GM19328 (cell line): ENCODE data around the gene PXK.
"Not testable (repeated sequence)": the region's sequence is repeated elsewhere in the genome, so short reads cannot be mapped to it uniquely, and the experiment has no call there.

Experiments used
- ATAC-seq: cut with Tn5 transposase; IDR thresholded peaks from one replicate; pipeline ENCODE4 v1.9.1; 2021; ENCODE audit warnings: mild to moderate bottlenecking, moderate library complexity; ENCODE audit not compliant: unreplicated experiment

The PXK gene

DNA sequence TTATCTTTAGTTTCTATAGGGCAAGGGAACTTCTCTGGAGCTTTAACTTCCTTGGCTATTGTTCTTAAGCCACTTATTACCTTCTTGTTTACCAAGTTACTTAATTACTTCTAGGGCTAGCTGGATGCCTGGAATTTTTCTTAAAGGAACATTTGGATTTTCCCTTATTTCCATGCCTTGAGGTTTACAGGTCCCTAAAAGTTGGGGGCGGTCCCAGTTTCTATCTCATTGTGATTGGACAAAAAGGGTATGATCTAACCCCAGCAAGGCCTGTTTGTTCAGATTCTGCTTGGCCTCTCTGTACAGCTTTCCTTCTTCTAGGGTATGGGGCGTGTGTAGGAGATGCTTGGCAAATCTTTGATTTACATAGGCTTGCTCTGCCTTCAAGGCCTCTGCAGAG, 83.5 kb downstream of the PXK start:
- no peak for ATAC-seq

- ATAC-seq = no peak
These were observed 84.4 kb downstream of the PXK start for GRCh38 chr3:58417075-58417474.

DNA sequence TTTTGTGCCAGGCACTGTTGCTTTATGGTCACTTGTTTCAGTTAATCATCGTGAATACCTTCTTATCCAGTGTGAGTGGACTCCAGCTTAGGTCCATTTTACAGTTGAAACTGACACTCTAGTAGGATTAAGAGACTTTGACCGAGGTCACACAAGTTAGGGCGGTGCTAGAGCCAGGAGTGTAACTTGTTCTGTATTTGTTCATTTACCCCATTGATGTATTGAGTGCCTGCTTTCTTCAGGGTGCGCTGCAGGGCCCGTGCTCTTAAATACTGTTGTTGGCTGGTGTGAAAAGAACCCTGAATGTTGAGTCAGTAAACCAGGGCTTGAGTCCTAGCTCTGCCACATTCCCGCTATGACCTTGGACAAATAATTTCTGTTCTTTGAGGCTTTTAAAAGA, 85.5 kb downstream of the PXK start:
- no peak for ATAC-seq

DNA sequence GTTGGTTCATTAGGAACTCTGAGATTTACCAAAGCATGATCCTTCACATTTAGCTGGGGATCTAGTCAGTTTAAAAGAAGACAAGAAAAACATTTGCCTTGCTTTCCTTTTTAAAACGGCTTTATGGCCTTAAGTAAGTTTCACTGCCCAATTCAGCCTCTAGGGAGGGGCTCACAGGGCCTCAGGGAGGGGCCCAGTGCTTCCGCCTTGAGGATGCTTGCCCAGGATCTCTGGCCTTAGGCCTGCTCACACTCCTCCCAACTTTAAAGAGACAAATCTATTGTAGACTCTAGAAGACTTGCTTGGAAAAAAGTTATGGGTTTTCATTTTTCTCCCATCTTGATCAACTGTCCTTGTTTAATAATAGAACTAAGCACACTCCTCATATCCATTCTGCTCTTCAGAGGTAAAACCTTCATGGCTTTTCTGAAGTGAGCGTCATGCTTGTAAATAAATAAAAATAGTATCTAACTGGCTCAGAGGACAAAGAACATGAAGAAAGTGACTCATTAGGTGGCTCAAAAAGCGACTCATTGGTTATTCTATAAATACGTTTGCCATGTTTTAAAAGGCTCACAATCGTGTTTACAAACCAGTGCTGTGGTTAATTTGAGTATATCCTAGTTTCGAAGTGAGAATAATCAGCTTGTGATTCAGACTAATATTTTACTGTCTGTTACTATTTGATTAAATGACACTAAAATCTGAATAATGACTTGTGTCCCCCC, 87.3 kb downstream of the PXK start:
- no peak for ATAC-seq

- ATAC-seq = no peak
These were observed 88.3 kb downstream of the PXK start for GRCh38 chr3:58421004-58421403.

GRCh38 chr3:58422756-58423325, 90.1 kb downstream of the PXK start:
- no peak for ATAC-seq

DNA sequence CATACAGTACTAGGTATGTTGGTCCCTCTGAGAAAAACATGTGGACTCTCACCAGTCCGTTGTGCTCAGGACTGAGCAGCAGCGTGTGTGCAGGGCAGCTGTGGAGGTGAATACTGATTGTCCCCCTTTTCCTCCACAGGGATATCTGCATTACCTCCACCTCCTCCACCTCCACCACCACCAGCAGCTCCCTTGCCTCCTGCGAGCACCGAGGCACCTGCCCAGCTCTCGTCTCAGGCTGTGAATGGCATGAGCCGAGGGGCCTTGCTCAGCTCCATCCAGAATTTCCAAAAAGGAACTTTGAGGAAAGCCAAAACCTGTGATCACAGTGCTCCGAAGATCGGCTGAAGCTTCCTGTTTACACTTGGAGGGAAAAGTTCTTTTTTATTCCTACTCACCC, 91.9 kb downstream of the PXK start:
- ATAC-seq = no peak

GRCh38 chr3:58425782-58426181, 93.1 kb downstream of the PXK start:
- no peak for ATAC-seq

GRCh38 chr3:58427661-58428361, 95.1 kb downstream of the PXK start:
- ATAC-seq = no peak

DNA sequence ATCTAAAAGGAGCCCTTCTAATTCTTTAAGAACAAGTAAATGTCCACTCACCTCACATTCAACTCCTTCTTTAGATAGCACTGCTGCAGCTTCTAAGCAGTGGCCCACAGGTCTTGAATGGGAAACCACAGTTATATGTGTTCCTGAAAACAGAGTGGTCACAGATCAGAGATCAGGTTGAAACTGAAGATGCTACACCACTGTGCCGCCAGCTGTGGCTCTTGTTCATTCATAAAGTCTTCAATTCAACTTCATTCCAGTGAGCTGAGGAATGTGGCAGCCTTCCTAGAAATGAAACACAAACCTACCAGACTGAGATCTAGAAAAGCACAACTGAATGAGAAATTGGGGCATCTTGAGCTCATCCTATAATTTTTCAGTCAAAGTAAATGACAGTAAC, 97.0 kb downstream of the PXK start:
- no peak for ATAC-seq

DNA sequence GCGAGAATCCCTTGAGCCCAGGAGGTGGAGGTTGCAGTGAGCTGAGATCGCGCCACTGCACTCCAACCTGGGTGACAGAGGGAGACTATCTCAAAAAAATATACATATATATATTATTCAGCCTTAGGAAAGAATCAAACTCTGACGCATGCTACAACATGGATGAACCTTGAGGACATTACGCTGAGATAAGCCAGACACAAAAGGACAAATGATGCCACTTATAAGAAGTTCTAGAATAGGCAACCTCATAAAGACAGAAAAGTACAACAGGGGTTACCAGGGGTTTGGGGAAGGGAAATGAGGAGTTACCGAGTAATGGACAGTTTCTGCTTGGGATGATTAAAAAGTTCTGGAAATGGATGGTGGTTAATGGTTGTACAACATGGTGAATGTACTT, 100.2 kb downstream of the PXK start:
- ATAC-seq = no peak

- peak; percentile 90 for ATAC-seq
These were observed 100.9 kb downstream of the PXK start, which contains the start of gene PDHB for GRCh38 chr3:58433400-58434167. Gene PDHB (minus strand): TSS chr3:58433832. CDS start chr3:58433809, 23 bp downstream.

DNA sequence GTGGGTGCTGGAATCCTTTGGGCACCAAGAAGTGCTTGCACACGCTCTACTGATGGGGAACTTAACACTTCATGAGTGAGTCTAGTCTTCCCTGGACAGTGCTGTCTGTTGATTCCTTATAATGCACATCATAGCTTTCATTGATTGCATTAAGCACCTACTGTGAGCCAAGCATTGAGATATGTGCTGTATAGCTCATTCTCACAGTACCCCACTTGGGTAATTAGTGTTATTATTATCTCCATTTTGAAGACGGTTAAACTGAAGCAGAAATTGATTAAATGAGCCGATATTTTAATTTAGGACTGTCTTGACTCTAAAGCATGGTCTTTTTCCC, 101.4 kb downstream of the PXK start:
- no peak for ATAC-seq

- no peak for ATAC-seq
These were observed 101.8 kb downstream of the PXK start for GRCh38 chr3:58434511-58434910.

GRCh38 chr3:58434990-58435389, 102.3 kb downstream of the PXK start:
- ATAC-seq = no peak

- not testable (repeated sequence) for ATAC-seq
These were observed 104.6 kb downstream of the PXK start for GRCh38 chr3:58437276-58437675.

- ATAC-seq = not testable (repeated sequence)
These were observed 108.3 kb downstream of the PXK start for GRCh38 chr3:58440996-58441355.

- ATAC-seq = no peak
These were observed 109.1 kb downstream of the PXK start for GRCh38 chr3:58441514-58442450.

DNA sequence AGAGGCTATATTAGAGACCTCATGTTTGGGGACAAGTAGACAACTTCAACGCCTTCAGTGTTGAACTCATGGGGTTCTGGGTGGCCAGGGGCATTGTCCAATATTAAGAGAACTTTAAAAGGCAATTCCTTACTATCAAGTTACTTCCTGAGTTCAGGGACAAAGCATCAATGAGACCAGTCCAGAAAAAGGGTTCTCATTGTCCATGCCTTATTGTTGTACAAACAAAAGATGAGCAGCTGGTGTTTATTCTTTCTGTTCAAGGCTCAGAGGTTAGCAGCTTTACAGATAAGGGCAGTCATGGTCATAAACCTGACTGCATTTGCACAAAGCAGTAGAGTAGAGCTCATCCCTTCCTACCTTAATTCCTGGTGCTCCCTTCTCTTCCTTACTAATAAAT, 119.5 kb downstream of the PXK start:
- ATAC-seq = no peak

DNA sequence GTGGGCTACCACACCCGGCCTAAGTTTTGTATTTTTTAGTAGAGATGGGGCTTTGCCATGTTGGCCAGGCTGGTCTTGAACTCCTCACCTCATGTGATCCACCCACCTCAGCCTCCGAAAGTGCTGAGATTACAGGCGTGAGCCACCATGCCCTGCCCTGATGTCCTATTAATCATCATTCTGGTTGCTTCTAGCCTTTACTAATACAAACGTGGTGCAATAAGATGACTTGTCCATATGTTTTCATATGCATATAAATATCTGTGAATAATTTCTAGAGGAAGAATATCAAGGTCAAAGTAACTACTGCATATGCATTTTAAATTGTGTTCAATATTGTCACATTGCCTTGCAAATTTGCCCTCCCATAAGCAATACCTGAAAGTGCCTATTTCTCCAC, 126.5 kb downstream of the PXK start:
- ATAC-seq = no peak

DNA sequence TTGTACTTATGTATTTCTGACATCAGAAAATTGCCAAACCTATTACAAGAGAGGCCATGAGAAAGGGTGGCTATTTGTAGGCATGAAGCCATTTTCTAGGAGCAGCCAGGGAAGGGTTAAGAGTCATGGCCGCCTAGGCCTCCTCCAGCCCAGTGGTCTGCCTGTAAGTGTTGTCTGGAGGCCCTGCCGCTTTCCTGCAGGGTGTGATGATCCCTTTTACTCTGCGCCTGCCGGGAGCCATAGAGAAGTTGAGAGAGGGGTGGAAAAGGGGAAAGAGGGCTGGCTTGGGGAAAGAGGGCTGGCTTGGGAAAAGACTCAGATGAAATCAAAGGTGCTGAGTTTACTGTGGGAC, 130.1 kb downstream of the PXK start:
- no peak for ATAC-seq
